Neural cell (in vitro differentiated cells): Measurements from ENCODE around the gene COL23A1.

Experiments
- SMC3 ChIP-seq: fragments of 450-650 bp; conservative IDR thresholded peaks from 2 replicates; pipeline ENCODE4 v1.6.1; 2014; ENCODE audit warnings: antibody characterized with exemption, mild to moderate bottlenecking, moderate library complexity; ENCODE audit not compliant: poor library complexity
- TF ChIP-seq, protein P1 (sequence below): fragments of 450-650 bp; IDR thresholded peaks from 2 replicates; pipeline ENCODE4 v1.5.1; 2014; ENCODE audit warnings: antibody characterized with exemption, mild to moderate bottlenecking, moderate library complexity; ENCODE audit not compliant: poor library complexity, severe bottlenecking

DNA sequence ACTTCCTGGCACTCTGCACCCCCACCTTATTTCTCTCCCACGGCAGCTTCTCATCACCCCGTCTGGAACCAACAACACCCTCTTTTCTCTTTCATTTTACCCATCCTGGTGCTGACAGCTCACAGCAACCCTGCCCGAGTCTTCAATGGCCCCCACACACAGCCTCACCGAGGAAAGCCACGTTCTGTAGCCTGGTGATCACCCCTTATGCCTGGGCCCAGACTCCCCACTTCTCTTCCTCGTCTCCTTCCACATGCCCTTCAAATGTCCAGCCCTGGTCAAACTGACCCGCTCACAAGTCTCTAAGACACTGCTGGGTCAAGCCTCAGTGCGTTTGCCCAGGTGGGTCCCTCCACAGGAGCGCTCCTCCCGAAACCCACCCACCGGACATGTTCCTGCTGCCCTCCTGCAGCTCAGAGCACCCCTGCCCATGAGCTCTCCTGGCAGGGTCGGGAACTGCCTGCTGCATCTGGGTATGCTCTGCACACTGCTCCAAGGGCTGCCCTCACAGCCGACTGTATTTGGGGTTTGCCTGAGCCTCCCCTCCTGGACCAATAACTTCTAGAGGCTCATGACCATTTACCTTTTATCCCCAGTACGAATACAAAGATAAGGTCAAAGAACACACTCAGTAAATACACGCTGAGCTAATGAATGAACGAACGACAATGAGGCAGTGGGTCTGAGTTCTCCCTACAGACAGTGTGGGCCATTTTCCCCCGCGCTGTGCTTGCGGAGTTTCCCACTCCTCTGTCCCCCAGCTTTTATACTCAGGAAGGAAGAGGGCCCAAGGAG, 202.9 kb downstream of the COL23A1 start:
- TF ChIP-seq, protein P1, sequence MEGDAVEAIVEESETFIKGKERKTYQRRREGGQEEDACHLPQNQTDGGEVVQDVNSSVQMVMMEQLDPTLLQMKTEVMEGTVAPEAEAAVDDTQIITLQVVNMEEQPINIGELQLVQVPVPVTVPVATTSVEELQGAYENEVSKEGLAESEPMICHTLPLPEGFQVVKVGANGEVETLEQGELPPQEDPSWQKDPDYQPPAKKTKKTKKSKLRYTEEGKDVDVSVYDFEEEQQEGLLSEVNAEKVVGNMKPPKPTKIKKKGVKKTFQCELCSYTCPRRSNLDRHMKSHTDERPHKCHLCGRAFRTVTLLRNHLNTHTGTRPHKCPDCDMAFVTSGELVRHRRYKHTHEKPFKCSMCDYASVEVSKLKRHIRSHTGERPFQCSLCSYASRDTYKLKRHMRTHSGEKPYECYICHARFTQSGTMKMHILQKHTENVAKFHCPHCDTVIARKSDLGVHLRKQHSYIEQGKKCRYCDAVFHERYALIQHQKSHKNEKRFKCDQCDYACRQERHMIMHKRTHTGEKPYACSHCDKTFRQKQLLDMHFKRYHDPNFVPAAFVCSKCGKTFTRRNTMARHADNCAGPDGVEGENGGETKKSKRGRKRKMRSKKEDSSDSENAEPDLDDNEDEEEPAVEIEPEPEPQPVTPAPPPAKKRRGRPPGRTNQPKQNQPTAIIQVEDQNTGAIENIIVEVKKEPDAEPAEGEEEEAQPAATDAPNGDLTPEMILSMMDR, result no peak
- no peak for TF ChIP-seq SMC3
